ENCODE results near the gene LRRC27. TPM values are rescaled to one million over a fixed set of nuclear protein-coding genes. Genes with fewer than 3 reads are reported as not detected.

The LRRC27 gene
- total and polyA plus RNA-seq, 8 donors: 2.5 to 11.1 (median 4.3) TPM

DNA sequence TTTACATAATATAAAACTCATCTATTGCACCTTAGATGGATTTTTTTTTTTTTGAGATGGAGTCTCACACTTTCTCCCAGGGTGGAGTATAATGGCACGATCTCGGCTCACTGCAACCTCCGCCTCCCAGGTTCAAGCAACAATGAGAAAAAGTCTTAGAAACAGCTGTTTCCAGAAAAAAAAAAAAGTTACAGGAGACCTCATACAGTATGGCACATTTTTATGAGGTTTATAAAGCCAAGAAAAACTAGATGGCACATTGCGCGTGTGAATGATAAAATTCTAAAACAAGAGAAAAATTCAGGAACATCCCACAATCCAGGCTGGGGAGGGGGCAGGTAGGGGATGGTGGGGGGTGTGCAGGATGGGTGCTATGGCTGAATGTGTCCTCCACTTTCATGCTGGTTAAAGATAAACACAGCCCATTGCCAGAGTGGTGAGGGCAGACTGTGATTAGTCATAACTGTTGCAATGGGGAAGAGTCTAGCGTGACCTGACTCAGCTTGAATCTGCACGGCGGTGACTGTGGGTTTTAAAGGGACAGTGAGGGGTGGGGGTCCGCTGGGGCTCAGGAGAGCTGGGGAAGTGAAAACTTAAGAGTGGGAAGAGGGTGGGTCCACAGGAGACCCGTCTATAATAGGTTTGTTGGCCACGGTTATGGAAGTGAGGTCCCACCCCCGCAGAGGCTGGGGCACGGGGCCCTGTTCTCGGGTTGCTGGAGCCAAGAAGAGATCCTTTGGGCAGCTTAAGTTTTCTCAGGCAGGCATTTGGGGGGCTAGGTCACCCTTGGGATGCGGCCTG is 11.9 kb upstream of the LRRC27 start:
- no peaks in the 10 kb centered on the region for H3K4me1 ChIP-seq
- no peak overlapping the region for H3K4me3 ChIP-seq
- ATAC-seq: peak in 3 of 4 donors; percentile 62 to 91 (median 78)
- WGBS, 2 donors: 67 to 72% methylated on average over 15 of the region's 15 CpGs
- TF ChIP-seq, protein P1, sequence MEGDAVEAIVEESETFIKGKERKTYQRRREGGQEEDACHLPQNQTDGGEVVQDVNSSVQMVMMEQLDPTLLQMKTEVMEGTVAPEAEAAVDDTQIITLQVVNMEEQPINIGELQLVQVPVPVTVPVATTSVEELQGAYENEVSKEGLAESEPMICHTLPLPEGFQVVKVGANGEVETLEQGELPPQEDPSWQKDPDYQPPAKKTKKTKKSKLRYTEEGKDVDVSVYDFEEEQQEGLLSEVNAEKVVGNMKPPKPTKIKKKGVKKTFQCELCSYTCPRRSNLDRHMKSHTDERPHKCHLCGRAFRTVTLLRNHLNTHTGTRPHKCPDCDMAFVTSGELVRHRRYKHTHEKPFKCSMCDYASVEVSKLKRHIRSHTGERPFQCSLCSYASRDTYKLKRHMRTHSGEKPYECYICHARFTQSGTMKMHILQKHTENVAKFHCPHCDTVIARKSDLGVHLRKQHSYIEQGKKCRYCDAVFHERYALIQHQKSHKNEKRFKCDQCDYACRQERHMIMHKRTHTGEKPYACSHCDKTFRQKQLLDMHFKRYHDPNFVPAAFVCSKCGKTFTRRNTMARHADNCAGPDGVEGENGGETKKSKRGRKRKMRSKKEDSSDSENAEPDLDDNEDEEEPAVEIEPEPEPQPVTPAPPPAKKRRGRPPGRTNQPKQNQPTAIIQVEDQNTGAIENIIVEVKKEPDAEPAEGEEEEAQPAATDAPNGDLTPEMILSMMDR (IDR thresholded peaks at IDR 0.05): no peak
- FAIRE-seq: no peak
- H3K27ac ChIP-seq: no peak overlapping the region
- intact Hi-C loops (cut with DNase I): no loop called here
- DNase-seq: no peak
- H3K27me3 ChIP-seq: no peaks in the 10 kb centered on the region
- no peaks in the 10 kb centered on the region for H3K36me3 ChIP-seq
- H3K9me3 ChIP-seq: no peaks in the 10 kb centered on the region

DNA sequence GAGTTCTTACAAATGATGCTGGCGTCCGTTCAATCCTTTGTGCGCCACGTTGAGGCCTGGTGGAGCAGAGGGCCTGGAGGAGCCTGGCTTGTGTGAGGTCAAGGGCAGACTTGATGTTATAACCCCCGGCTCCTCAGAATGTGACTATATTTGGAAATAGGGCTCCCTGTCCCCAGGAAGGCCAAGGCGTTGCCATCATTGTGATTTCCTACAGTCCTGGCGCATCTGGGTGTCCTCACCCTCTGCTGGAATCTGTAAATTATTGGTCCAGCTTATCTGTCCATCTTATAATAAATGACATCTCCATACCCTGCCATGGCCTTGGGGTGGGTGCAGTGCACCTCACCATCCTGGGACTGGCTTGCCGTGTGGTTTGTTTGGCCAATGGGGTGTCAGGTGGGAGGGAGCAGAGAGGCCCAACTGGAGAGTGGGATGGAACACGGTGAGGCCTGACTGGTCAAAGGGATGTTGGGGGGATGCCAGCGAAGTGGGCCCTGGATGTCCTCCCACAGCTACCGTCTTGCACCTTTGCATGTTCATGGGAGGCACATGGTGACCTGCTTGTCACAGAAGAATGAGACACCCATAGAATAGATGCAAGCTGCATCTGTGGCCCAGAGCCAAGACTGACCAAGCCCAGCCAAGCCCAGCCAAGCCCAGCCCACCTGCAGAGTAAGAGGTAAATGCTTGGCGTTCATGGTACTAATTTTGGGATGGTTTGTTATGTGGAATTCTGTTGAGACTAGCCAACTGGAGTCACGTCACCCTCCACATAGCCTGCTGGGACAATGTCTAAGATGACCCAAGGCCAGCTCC is 11.1 kb upstream of the LRRC27 start:
- Histone ChIP-seq H3K27ac (no peak overlapping the region), H3K36me3 (no peaks in the 10 kb centered on the region), H3K9me3 (no peaks in the 10 kb centered on the region), H3K4me1 (no peaks in the 10 kb centered on the region), H3K27me3 (no peaks in the 10 kb centered on the region), H3K4me3 (no peak overlapping the region)
- FAIRE-seq (no peak), ATAC-seq (no peak), DNase-seq (no peak)
- intact Hi-C loops (cut with DNase I): no loop called here
- WGBS, 2 donors: 84 to 89% methylated on average over 13 of the region's 13 CpGs
- TF ChIP-seq, protein P1 (IDR thresholded peaks at IDR 0.05): no peak

DNA sequence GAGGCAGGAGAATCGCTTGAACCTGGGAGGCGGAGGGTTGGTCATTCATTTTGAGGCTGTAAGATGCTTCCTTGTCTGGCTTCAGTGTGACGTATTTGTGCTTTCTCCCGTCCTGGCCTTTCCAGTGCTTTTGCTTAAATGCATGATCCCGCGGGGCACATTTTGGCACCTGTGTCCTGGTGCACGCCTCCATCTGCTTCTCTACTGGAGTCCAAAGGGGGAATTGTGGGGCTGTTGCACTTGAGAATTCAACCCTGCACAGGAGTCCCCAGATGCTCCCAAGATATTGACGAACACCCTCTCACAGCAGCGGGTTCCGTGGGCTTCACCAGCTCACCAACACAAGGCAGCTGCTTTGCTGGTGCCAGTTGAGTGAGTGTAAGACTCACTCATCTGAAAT is 10.3 kb upstream of the LRRC27 start:
- WGBS, 2 donors: 83 to 90% methylated on average over 10 of the region's 10 CpGs
- TF ChIP-seq, protein P1 (IDR thresholded peaks at IDR 0.05): no peak
- no peak for FAIRE-seq

DNA sequence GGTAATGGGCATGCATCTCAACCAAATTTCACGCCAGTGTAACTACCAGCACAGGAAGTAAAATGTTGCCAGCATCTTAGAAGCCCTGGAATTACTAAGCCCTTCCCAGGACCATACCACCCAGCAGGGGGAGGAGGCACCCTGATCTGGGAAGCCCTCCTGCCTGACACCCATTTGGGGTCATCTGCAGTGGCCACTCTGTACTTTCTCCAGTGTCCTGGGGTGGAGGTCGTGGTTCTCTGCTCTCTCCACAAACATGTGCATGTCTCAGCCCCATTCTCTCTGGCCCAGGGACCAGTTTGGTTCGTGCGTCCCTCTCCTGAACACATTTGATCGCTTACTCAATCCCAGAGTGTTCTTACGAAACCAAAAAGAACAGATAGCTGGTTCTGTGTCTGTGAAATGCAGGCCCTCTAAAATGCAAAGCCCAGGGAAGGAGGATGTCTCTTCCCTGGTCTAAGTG is 9.4 kb upstream of the LRRC27 start:
- H3K4me3 ChIP-seq: no peak overlapping the region
- no peaks in the 10 kb centered on the region for H3K9me3 ChIP-seq
- 70 to 77% methylated on average over 6 of the region's 6 CpGs for WGBS, 2 donors
- intact Hi-C loops (cut with DNase I): no loop called here
- H3K36me3 ChIP-seq: no peaks in the 10 kb centered on the region
- FAIRE-seq (no peak), ATAC-seq (peak in 1 of 4 donors; percentile 38), DNase-seq (no peak)
- no peaks in the 10 kb centered on the region for H3K27me3 ChIP-seq
- no peak overlapping the region for H3K27ac ChIP-seq
- TF ChIP-seq, protein P1 (IDR thresholded peaks at IDR 0.05): no peak
- no peaks in the 10 kb centered on the region for H3K4me1 ChIP-seq

More for the DNA sequence above, 10.3 kb upstream of the LRRC27 start:
- Histone ChIP-seq H3K27me3 (no peaks in the 10 kb centered on the region), H3K9me3 (no peaks in the 10 kb centered on the region), H3K4me1 (no peaks in the 10 kb centered on the region), H3K4me3 (no peak overlapping the region), H3K27ac (no peak overlapping the region), H3K36me3 (no peaks in the 10 kb centered on the region)
- intact Hi-C loops (cut with DNase I): no loop called here
- DNase-seq (no peak), ATAC-seq (no peak)

Measured in pancreas (tissue), 10 donors.